Epithelial cell of esophagus (primary cell): Measurements from ENCODE around the gene DENND5B.
"Not testable (repeated sequence)": the region's sequence is repeated elsewhere in the genome, so short reads cannot be mapped to it uniquely, and the experiment has no call there.

Source experiments
- DNase-seq: peaks from one replicate; pipeline ENCODE4 v3.0.0; 2010; ENCODE audit warnings: low read depth
- H3K4me3 ChIP-seq: 2 replicates; pipeline ENCODE4 v1.5.1; 2011; ENCODE audit warnings: mild to moderate bottlenecking, low read length, control low read depth
- TF ChIP-seq, protein P1 (sequence below): IDR thresholded peaks from 2 replicates; pipeline ENCODE4 v1.5.1; 2011; ENCODE audit warnings: low read depth, mild to moderate bottlenecking, low read length, control low read depth, inconsistent platforms; ENCODE audit not compliant: insufficient read depth; ENCODE audit errors: missing control alignments

DENND5B gene

DNA sequence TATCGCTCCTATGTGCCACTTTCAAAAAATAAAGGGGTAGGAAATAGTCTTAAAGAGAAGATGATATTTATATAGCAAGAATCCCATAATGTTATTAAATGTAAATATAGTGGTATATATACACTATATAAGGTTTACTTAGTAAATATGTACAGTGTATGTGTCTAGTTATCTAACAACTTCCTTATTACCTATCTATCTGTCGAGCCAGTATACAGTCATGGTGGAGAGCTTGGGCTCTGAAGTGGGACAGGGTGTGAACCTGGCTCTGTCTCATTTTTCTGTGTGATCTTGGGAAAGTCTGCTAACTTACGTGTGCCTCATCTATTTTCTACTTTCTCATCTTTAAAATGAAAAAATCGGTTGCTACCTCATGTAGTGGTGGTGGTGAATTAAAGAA lies 202.2 kb downstream of the DENND5B start:
- DNase-seq, result no peak
- TF ChIP-seq, protein P1, sequence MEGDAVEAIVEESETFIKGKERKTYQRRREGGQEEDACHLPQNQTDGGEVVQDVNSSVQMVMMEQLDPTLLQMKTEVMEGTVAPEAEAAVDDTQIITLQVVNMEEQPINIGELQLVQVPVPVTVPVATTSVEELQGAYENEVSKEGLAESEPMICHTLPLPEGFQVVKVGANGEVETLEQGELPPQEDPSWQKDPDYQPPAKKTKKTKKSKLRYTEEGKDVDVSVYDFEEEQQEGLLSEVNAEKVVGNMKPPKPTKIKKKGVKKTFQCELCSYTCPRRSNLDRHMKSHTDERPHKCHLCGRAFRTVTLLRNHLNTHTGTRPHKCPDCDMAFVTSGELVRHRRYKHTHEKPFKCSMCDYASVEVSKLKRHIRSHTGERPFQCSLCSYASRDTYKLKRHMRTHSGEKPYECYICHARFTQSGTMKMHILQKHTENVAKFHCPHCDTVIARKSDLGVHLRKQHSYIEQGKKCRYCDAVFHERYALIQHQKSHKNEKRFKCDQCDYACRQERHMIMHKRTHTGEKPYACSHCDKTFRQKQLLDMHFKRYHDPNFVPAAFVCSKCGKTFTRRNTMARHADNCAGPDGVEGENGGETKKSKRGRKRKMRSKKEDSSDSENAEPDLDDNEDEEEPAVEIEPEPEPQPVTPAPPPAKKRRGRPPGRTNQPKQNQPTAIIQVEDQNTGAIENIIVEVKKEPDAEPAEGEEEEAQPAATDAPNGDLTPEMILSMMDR, result no peak
- H3K4me3 ChIP-seq, result no peak overlapping the region

DNA sequence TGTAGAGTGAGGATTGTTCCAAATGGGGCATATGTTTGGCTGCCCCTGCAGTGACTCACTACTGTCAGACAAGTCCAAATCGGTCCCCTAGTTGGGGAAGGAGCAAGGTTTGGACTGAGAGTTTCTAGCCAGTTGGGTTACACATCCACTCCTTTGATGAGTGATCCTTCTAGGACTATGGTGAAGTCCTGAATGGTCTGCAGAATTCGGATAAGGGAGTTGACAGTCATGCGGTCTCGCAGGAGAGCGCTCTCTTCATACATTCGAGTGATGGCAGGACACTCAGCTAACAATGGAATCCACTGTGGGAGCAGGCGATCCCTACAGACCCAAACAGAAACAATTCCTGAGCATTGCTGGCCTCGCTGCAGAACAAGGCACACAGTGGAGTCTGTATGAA lies 203.5 kb downstream of the DENND5B start:
- TF ChIP-seq, protein P1, result no peak
- H3K4me3 ChIP-seq, result no peak overlapping the region
- peak; percentile 59 for DNase-seq

DNA sequence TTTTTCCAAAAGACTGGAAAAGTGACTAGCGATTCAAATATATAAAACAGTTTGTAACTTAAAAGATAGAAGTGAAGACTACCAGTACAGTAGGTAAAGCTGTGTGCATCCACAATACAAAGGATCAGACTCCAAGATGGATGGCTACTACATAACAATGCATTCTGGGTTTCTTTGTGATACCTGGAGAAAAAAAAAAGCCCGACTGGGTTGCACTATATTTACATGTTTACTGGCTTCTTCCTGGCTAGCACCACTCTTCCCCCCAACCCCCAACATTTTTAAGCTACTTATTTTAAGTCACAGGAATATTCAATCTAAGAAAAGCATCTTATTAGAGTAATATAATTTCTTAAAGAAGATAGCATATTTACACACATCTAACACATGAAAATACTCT lies 203.9 kb downstream of the DENND5B start:
- no peak for DNase-seq
- TF ChIP-seq, protein P1, result no peak
- H3K4me3 ChIP-seq, result no peak overlapping the region

GRCh38 chr12:31386364-31386777 lies 204.6 kb downstream of the DENND5B start:
- DNase-seq, result no peak
- TF ChIP-seq, protein P1, result no peak
- H3K4me3 ChIP-seq, result no peak overlapping the region

DNA sequence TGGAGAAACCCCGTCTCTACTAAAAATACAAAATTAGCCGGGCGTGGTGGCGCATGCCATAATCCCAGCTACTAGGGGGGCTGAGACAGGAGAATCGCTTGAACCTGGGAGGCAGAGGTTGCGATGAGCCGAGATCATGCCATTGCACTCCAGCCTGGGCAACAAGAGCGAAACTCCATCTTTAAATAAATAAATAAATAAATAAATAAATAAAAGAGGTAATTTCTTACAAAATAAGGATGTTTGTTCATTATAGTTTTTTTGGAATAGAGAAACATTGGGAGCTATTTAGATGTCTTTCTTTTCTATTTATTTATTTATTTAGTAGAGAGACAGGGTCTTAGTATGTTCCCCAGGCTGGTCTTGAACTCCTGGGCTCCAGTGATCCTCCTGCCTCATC lies 213.7 kb downstream of the DENND5B start:
- H3K4me3 ChIP-seq, DNase-seq: not testable (repeated sequence)

GRCh38 chr12:31375422-31375821 lies 215.5 kb downstream of the DENND5B start:
- not testable (repeated sequence) for H3K4me3 ChIP-seq, DNase-seq

DNA sequence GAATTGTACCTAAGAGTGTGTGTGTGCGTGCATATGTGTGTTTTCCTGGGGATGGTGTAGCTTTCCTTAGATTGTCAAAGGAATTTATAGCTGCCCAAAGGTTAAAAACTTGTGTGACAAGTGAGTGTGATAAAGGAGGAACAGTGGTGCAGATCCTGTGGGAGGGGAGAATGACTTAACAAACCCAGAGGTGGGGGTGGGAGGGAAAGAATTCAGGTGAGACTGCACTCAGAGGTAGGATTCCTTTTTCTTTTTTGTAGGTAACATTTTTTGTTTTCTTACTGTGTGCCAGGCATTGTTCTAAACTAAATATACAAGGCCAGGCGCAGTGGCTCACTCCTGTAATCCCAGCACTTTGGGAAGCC lies 219.7 kb downstream of the DENND5B start:
- no peak for DNase-seq
- TF ChIP-seq, protein P1, result no peak
- H3K4me3 ChIP-seq, result no peak overlapping the region

GRCh38 chr12:31370531-31371255 lies 220.2 kb downstream of the DENND5B start:
- TF ChIP-seq, protein P1, result no peak
- no peak for DNase-seq
- peak overlapping the region; percentile 14 for H3K4me3 ChIP-seq
